ENCODE data around the gene AATK.

DNA sequence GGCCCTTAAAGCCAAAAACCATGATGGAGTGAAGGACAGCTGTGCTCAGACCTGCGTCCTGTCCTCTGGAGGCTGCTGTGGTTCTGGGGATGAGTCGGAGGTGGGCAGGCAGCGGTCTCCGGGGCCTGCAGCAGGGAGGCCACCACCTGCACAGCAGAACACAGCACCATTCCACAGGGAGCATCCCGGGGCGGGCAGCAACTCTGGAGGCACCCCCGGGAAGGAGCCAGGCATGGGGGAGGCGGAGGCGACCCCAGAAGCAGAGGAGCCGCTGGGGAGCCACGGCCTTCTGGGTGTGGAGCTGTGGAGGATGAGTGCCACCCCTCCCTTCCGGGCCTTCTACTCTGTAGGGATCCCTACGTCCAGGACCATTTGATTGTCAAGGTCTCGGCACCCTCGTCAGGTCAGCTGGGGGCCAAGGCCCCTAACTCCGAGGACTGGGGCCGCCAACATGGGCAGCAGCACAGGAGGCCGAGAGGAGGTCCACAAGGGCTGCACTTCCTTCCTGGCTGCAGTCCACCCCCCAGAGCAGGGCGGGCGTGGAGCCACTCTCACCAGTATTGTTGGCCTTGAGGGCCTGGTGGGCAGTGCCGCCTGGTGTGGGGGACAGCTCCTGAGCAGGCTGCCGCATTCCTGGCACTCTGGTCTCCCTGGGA lies 32.9 kb upstream of the AATK start:
- TF ChIP-seq, protein P1, sequence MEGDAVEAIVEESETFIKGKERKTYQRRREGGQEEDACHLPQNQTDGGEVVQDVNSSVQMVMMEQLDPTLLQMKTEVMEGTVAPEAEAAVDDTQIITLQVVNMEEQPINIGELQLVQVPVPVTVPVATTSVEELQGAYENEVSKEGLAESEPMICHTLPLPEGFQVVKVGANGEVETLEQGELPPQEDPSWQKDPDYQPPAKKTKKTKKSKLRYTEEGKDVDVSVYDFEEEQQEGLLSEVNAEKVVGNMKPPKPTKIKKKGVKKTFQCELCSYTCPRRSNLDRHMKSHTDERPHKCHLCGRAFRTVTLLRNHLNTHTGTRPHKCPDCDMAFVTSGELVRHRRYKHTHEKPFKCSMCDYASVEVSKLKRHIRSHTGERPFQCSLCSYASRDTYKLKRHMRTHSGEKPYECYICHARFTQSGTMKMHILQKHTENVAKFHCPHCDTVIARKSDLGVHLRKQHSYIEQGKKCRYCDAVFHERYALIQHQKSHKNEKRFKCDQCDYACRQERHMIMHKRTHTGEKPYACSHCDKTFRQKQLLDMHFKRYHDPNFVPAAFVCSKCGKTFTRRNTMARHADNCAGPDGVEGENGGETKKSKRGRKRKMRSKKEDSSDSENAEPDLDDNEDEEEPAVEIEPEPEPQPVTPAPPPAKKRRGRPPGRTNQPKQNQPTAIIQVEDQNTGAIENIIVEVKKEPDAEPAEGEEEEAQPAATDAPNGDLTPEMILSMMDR (IDR thresholded peaks at IDR 0.05 in 2 of 3, conservative IDR thresholded peaks at IDR 0.05 in 1 of 3; ENCODE audit: insufficient read depth in 2 of 3, low read depth in 1 of 3, low read length in 3 of 3), result no peak
- TF ChIP-seq ZC3H11A (IDR thresholded peaks at IDR 0.05; ENCODE audit: low read depth, low read length) (no peak), FOXA3 (CRISPR knock-in tag; conservative IDR thresholded peaks at IDR 0.05 in 1 of 2, IDR thresholded peaks at IDR 0.05 in 1 of 2) (no peak), ZNF436 (CRISPR knock-in tag; IDR thresholded peaks at IDR 0.05) (no peak), ZNF24 (IDR thresholded peaks at IDR 0.05) (no peak), HNRNPLL (IDR thresholded peaks at IDR 0.05; ENCODE audit: low read depth, low read length, poor library complexity, severe bottlenecking) (no peak), NR2C2 (CRISPR knock-in tag; IDR thresholded peaks at IDR 0.05) (no peak), NR2C2 (tag; IDR thresholded peaks at IDR 0.05) (no peak), ZBTB7A (IDR thresholded peaks at IDR 0.05; ENCODE audit: borderline replicate concordance, control insufficient read depth, low read depth, low read length) (no peak), ZNF354B (CRISPR knock-in tag; IDR thresholded peaks at IDR 0.05) (no peak)
- TF ChIP-seq, protein P2, sequence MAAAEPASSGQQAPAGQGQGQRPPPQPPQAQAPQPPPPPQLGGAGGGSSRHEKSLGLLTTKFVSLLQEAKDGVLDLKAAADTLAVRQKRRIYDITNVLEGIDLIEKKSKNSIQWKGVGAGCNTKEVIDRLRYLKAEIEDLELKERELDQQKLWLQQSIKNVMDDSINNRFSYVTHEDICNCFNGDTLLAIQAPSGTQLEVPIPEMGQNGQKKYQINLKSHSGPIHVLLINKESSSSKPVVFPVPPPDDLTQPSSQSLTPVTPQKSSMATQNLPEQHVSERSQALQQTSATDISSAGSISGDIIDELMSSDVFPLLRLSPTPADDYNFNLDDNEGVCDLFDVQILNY (CRISPR knock-in tag; IDR thresholded peaks at IDR 0.05), result no peak
